HG03175 (cell line): Measurements from ENCODE around the gene AUH.
"Not testable (repeated sequence)": the region's sequence is repeated elsewhere in the genome, so short reads cannot be mapped to it uniquely, and the experiment has no call there.

ENCODE experiments used
- ATAC-seq: cut with Tn5 transposase; IDR thresholded peaks from one replicate; pipeline ENCODE4 v1.9.1; 2021; ENCODE audit warnings: mild to moderate bottlenecking, moderate library complexity; ENCODE audit not compliant: unreplicated experiment

The AUH gene

DNA sequence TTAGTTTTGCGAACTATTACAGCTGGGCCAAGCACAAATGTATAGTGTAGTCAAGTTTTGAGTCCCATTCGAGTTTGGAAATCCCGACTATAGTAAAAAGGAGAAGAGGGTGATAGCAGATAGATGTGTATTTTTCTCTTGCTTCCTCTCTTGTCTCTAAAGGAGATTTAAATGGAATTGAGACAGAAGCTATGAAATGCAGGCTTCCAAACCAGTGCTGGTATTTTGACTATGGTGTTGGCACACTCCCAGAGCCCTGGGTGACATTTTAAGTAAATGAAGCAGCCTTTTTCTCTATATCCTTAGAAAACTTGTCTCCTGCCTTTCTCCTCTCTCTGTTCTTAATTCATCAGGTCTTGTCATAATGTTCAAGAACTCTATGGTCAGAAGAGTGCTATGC is 17.7 kb upstream of the AUH start:
- ATAC-seq: no peak

- ATAC-seq: no peak
Measured at GRCh38 chr9:91378695-91379127, 17.0 kb upstream of the AUH start.

DNA sequence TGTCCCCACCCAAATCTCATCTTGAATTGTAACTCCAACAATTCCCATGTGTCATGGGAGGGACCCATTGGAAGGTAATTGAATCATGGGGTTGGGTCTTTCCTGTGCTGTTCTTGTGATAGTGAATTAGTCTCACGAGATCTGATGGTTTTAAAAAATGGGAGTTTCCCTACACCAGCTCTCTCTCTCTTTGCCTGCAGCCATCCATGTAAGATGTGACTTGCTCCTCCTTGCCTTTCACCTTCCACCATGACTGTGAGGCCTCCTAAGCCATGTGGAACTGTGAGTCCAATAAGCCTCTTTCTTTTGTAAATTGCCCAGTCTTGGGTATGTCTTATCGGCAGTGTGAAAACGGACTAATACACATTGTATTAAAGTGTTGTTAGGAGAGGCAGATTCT is 16.3 kb upstream of the AUH start:
- not testable (repeated sequence) for ATAC-seq

DNA sequence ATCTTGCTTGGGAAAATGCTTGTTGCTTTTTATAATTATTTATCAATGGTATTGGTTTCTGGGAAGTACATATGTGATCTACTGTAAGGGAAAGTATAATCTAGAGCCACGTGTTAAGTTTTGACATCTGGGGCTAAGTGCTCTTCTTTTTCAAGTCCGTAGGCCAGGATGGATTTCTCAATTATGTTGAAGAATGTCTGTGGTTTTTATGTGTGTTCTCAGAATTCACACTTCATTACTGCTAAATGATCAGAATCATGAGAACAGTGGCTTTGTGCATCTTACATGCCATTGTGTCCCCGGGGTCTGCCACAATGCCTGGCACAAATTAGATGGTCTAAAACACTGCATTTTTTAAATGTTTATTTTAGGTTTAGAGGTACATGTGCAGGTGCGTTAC is 14.5 kb upstream of the AUH start:
- no peak for ATAC-seq

GRCh38 chr9:91374939-91375338 is 13.2 kb upstream of the AUH start:
- no peak for ATAC-seq

DNA sequence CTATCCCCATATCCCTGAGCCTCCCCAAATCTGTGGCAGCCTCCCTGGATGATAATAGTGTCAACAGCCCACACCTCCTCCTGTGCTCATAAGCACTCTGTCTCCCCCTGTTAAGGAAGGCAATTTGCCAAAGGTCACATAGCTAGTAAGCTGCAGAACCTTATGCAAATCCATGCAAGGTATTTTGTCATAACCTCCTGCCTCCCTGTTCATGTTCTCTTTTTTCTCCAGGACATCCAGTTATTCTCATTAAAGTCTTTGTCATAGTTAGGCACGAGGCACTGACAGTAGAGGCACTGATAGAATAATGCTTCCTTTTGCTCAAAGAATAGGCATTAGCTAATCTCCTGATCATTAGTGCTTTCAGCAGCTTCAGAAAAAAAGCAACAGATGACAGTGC is 10.2 kb upstream of the AUH start:
- ATAC-seq: no peak

- ATAC-seq: not testable (repeated sequence)
Measured at GRCh38 chr9:91370006-91370405, 8.3 kb upstream of the AUH start.

DNA sequence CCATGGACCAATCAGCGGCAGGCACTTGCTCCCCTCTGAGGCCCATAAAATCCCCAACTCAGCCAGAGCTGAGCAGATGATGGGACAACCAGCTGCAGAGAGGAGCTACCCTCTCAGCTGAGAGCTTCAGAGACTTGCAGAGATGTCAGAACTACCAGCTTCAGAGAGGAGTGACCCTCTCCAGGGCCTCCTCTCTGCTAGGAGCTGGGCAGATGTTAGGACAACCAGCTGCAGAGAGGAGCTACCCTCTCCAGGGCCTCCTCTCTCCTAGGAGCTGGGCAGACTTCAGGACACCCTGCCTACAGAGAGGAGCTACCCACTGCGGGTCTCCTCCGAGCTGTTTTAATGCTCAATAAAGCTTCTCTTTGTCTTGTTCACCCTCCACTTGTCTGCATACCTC is 3.0 kb upstream of the AUH start:
- ATAC-seq: no peak

DNA sequence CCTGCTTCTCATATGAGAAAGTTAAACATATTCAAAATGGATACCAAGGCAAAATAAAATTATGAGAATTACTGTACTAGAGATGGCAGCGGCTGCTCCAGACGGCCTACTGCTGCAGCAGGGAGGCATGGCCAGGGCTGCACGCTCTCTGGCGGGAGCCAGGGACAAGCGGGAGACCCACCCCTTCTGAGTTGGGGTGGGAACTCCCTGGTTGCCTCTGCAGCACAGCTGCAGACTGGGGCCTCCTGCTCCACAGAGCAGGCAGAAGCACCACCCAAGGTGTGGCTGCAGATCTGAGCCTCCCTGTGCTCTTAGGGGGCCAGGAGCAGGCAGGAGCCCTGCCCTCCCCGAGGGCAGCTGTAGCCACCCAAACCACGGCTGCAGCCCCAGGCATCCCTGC is 2.3 kb upstream of the AUH start:
- no peak for ATAC-seq

- ATAC-seq: peak; percentile 15
Measured at GRCh38 chr9:91362051-91362611, 413 bp upstream of the AUH start.

- no peak for ATAC-seq
Measured at GRCh38 chr9:91360551-91361290, 997 bp downstream of the AUH start.

- ATAC-seq: no peak
Measured at GRCh38 chr9:91359734-91360470, 1.8 kb downstream of the AUH start.

GRCh38 chr9:91359083-91359482 is 2.6 kb downstream of the AUH start:
- ATAC-seq: no peak

GRCh38 chr9:91354881-91355280 is 6.8 kb downstream of the AUH start:
- ATAC-seq: no peak

- ATAC-seq: no peak
Measured at GRCh38 chr9:91349115-91349555, 12.6 kb downstream of the AUH start.

- ATAC-seq: no peak
Measured at GRCh38 chr9:91348191-91348807, 13.4 kb downstream of the AUH start.

DNA sequence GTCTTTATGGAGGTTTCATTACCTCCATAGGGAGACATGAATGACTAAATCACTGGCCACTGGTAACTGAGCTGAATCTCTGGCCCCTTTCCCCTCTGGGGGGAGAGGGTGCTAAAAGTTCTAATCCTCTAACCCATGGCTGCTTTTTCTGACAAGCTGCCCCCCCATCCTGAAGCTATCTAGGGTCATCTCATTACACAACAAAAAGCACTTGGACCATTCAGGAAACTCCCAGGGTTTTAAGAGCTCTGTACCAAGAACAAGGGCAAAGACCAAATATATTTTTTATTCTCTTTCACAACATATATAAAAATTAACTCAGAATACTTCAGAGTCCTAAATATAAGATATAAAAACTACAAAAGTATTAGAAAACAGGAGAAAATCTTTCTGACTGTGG is 14.3 kb downstream of the AUH start:
- no peak for ATAC-seq

GRCh38 chr9:91346644-91347043 is 15.1 kb downstream of the AUH start:
- no peak for ATAC-seq

- no peak for ATAC-seq
Measured at GRCh38 chr9:91345978-91346377, 15.7 kb downstream of the AUH start.

- ATAC-seq: no peak
Measured at GRCh38 chr9:91342575-91342974, 19.1 kb downstream of the AUH start.

- ATAC-seq: no peak
Measured at GRCh38 chr9:91341749-91342148, 20.0 kb downstream of the AUH start.
